Activated naive CD4-positive, alpha-beta T cell treated with anti-CD3 and anti-CD28 coated beads for 36 hours (primary cell): ENCODE data around the gene CFAP43. TPM values are rescaled to one million over a fixed set of nuclear protein-coding genes. Genes with fewer than 3 reads are reported as not detected.

Experiments
- CTCF ChIA-PET: fragments of 350-600 bp; sonication (Branson Sonifier 250); formaldehyde crosslinking; loops from one replicate; lab custom pipeline; 2021; ENCODE audit warnings: antibody characterized with exemption; lab: Charles Lee
- DNase-seq: peaks from one replicate; pipeline ENCODE4 v3.0.0-alpha.2; 2020
- H3K27ac Mint-ChIP-seq: one replicate; pipeline ENCODE4 v1.8.0; 2021; ENCODE audit warnings: mild to moderate bottlenecking, mixed read lengths
- H3K27me3 Mint-ChIP-seq: one replicate; pipeline ENCODE4 v1.8.0; 2021; ENCODE audit warnings: low read depth, mixed read lengths
- H3K36me3 Mint-ChIP-seq: one replicate; pipeline ENCODE4 v1.8.0; 2021; ENCODE audit warnings: low read depth, mixed read lengths
- H3K4me1 Mint-ChIP-seq: one replicate; pipeline ENCODE4 v1.8.0; 2021; ENCODE audit warnings: low read depth, mixed read lengths
- H3K4me3 Mint-ChIP-seq: one replicate; pipeline ENCODE4 v1.8.0; 2021; ENCODE audit warnings: mild to moderate bottlenecking, moderate library complexity, mixed read lengths
- H3K9me3 Mint-ChIP-seq: one replicate; pipeline ENCODE4 v1.8.0; 2021; ENCODE audit warnings: mixed read lengths
- intact Hi-C: fragments of 100-400 bp; cut with micrococcal nuclease; formaldehyde crosslinking; loops from one replicate; pipeline ENCODE4 v1.15.1; 2023
- total RNA-seq, 2 experiments: library from RNA; stranded (reverse); gene quantifications; one replicate each; pipeline ENCODE4 v1.2.3, GENCODE V29; 2021

Gene CFAP43
- total RNA-seq, 2 experiments from 2014 or later = not detected

DNA sequence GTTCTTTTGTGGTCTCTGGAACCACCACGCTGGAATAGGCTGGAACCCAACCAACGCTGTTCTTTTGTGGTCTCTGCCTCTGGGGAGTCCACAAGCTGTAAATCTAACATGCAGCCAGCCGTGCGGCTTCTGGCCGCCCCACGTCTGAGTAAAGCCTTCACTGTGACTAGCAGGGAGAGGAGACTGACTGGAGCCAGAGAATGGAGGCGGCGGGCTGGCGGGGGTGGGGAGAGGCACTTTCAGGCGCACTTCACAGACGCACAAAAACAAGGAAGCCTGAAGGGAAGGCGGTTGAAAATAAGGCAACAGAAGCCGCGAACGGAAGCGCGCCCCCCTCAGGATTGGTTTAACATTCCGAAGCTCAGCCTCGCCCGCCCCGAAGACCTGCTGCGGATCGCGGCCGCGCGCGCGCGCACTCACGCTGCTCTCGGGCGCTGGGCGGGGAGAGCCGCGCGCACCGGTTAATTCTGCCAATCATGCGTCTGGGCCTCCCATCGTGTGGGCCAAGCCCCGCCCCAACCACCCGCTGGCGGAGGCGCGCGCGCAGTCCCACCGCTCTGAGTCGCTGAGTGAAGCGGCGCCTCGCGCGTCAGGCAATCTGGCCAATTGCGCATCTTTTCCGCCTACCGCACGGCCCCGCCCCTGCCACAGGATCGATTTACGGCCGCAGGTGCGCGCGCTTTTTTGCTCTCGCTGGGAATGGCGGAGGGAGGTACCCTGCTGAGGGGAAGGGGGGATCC, 110.5 kb downstream of the CFAP43 start, which contains the start of gene SFR1:
Gene SFR1 (plus strand): TSS at position 687 of the 740 bp plus-strand sequence. CDS start 13 bp downstream, at position 700.
- intact Hi-C loops = loop anchor here (1.0 to 5.0 kb wide), 15 partner anchors 11 to 929 kb away; partner anchors contain the start of genes CFAP43, CFAP58, NT5C2 and SLK
- CTCF ChIA-PET = interaction anchor here (0.7 to 5.1 kb wide), 20 partner anchors 11 to 236 kb away, joined by 3 to 29 read pairs (median 4); partner anchors contain the start of gene SLK
- peak; percentile 99 for DNase-seq

DNA sequence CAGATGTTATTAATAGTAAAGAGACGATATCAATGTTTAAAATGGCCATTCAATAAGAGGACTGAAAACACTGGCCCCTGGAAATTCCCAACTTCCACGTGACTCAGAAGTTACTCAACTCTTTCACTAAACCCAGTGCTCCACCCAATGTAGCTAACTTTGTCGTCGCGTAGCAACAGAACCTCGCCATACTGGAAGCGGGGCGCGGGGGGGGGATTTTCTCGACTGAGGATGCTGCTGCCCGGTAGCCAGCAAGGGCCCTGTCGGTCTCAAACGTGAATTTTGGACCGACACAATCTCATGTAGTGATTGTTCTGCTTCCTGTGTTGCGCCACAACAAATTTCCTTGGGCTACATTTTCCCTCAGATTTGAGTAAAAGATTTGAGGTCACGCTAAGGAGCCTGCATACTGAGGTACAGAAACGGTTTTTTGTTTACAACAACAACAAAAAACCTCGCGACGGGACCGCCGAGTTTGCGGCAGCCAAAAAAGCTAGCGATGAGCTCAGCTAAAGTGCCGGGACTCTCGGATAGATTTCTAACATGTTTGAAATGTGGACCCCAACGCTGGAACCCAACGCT, 111.2 kb downstream of the CFAP43 start:
- Mint-ChIP-seq H3K4me1 (peaks cover 38% of the 10 kb centered on the region), H3K36me3 (peaks cover 14% of the 10 kb centered on the region), H3K4me3 (peak overlapping the region; percentile 90), H3K27me3 (no peaks in the 10 kb centered on the region), H3K9me3 (no peaks in the 10 kb centered on the region), H3K27ac (peak overlapping the region; percentile 97)
- intact Hi-C loops = loop anchor here (1.0 to 5.0 kb wide), 13 partner anchors 11 to 929 kb away; partner anchors contain the start of genes CFAP43, NT5C2, SLK and STN1
- CTCF ChIA-PET = interaction anchor here (0.7 to 5.1 kb wide), 13 partner anchors 11 to 235 kb away, joined by 3 to 29 read pairs (median 6); no protein-coding TSS in a partner anchor
- DNase-seq = peak; percentile 94

More for the DNA sequence above, 110.5 kb downstream of the CFAP43 start, which contains the start of gene SFR1:
- H3K4me1 Mint-ChIP-seq = peaks cover 38% of the 10 kb centered on the region
- peak within 1 kb of the TSS; percentile 97 for H3K27ac Mint-ChIP-seq
- peak within 1 kb of the TSS; percentile 90 for H3K4me3 Mint-ChIP-seq
- H3K36me3 Mint-ChIP-seq = peaks cover 16% of the 10 kb centered on the region
- no peaks in the 10 kb centered on the region for H3K27me3 Mint-ChIP-seq
- no peaks in the 10 kb centered on the region for H3K9me3 Mint-ChIP-seq

DNA sequence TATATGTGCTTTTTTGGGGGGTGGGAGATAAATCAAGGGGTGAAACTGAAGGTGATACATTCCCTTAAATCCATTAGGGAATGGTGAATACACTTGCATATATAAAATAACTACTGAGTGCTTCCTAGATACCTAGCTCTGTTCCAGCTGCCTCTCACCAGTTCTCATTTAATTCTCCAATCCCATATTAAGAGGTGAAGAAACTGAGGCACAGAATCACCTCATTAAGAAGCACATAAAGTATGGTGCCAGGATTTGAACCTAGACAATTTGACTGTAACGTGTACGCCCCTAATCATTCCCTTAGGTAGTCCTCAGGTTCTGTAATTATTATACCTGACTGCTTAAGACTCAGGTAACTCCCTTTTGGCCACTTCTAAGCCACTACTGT, 111.7 kb downstream of the CFAP43 start:
- Mint-ChIP-seq H3K9me3 (no peaks in the 10 kb centered on the region), H3K36me3 (peaks cover 10% of the 10 kb centered on the region), H3K27me3 (no peaks in the 10 kb centered on the region), H3K27ac (peak overlapping the region; percentile 97), H3K4me1 (peaks cover 37% of the 10 kb centered on the region), H3K4me3 (peak overlapping the region; percentile 90)
- intact Hi-C loops = loop anchor here (2.0 to 5.0 kb wide), 5 partner anchors 38 to 928 kb away; partner anchors contain the start of gene NT5C2
- DNase-seq = no peak
- CTCF ChIA-PET = interaction anchor here (0.6 to 5.1 kb wide), 5 partner anchors 22 to 233 kb away, joined by 3 to 29 read pairs (median 4); no protein-coding TSS in a partner anchor

DNA sequence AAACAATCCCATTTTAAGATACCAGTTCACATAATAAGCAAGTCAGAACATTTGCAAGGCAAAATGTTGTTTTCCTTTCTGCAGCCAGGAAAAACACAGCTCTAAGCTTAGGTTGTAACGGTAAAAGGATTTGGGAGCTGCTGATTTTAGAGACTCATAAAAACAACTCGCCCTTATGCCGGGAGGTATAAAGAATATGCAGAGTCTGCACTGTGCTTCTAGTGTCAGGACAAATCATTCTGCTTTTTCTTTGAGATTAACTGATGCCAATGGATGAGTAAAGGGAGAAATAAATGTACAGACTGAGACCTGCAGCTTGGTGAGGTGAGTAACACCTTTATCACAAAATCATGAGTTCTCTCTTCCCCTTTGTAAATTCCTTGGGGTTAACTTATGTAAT, 112.2 kb downstream of the CFAP43 start:
- CTCF ChIA-PET = interaction anchor here (0.6 to 5.1 kb wide), 4 partner anchors 109 to 232 kb away, joined by 3 to 29 read pairs (median 6); no protein-coding TSS in a partner anchor
- Mint-ChIP-seq H3K4me3 (no peak overlapping the region), H3K27me3 (no peaks in the 10 kb centered on the region), H3K9me3 (no peaks in the 10 kb centered on the region), H3K27ac (no peak overlapping the region), H3K36me3 (peaks cover 6% of the 10 kb centered on the region), H3K4me1 (peaks cover 32% of the 10 kb centered on the region)
- intact Hi-C loops = loop anchor here (2.0 to 5.0 kb wide), 5 partner anchors 38 to 928 kb away; partner anchors contain the start of gene NT5C2
- DNase-seq = no peak

DNA sequence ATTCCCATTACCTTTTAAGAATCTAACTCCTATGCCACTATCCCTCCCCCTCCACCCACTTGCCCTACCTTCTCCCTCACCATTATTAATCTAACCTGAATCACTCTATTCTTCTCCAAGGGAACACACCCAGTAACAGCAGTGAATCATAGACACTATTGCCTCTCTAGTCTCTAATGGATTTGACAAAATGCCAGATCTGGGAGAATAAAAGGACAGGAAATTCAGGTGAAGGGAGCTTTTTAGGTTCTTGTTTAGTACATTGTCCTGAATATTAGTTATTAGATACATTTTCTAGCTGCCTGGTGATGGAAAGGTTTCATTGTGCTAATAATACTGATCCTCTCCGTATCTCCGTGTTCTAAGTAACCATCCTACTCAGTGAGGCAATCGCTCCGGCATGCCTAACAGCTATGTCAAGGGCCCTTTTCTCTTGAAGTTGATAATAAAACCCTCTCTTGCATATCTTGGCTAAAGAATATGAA, 114.3 kb downstream of the CFAP43 start:
- CTCF ChIA-PET = no interaction called here
- Mint-ChIP-seq H3K36me3 (no peaks in the 10 kb centered on the region), H3K27me3 (no peaks in the 10 kb centered on the region), H3K4me1 (peaks cover 20% of the 10 kb centered on the region), H3K9me3 (no peaks in the 10 kb centered on the region), H3K4me3 (no peak overlapping the region), H3K27ac (no peak overlapping the region)
- intact Hi-C loops = no loop called here
- no peak for DNase-seq

DNA sequence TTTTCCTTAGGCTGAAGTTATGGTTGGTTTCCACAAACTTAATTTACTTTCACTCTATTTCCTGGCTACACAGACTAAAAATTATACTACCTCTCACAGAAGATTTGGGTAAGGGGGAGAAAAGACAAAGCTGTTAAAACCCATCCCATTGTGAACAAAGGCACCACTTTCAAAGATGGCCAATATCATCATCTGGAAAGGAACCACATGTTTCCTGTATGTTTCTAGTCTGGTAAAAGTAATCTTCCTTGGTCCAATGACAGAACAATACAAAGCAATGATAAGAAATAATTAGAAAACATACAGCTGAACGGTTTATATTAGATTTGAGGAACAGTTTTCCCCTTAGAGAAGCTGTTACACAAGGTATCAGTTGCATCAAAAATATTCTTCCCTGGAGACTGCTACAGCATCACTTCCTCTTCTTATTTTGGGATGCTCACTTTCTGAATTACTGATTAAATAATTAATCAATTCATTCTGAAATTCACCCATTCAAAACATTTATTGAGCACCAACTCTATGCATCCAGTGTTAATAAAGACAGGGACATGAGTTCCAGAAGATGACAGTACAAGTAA, 118.7 kb downstream of the CFAP43 start:
- DNase-seq = no peak
- no peaks in the 10 kb centered on the region for H3K36me3 Mint-ChIP-seq
- intact Hi-C loops = no loop called here
- no peak overlapping the region for H3K4me3 Mint-ChIP-seq
- CTCF ChIA-PET = no interaction called here
- peaks cover 11% of the 10 kb centered on the region for H3K4me1 Mint-ChIP-seq
- H3K27me3 Mint-ChIP-seq = no peaks in the 10 kb centered on the region
- no peak overlapping the region for H3K27ac Mint-ChIP-seq
- no peaks in the 10 kb centered on the region for H3K9me3 Mint-ChIP-seq

DNA sequence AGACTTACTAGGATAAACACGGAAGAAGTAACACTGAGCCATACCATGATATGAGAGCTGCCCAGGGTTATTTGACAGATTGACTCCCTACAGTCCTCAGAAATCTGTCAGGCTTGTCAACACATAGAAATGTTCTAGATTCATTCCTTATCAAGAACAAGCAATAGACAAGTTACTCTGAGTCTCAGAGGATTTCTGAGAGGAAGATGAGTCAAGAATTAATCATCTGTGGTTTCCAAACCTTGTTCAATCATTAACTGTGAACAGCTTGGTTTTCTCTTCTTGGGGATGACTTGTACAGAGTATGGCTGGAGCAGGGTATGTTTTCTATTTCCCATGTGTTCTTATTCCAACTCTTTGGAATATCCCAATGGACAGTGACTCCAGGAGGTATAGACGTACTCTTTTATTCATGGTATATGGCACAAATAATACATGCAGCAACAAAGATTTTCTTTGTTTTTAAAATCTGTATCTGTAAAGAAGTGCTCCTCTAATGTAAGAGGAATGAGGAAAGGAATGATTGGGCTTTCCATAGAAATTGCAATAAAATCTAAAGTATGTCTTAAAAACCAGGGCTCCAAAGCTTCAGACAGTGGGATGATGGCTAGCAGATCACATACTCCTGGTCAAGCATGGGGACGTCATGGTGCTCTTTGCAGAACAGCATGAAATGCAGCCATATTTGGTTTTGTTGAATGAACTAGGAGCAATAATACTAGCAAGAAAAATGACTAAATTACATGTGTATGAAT, 122.1 kb downstream of the CFAP43 start:
- CTCF ChIA-PET = interaction anchor here (0.8 kb wide), 1 partner anchor 11 kb away, joined by 3 read pairs; no protein-coding TSS in a partner anchor
- Mint-ChIP-seq H3K4me1 (peaks cover 9% of the 10 kb centered on the region), H3K4me3 (no peak overlapping the region), H3K27me3 (no peaks in the 10 kb centered on the region), H3K27ac (peak overlapping the region; percentile 39), H3K36me3 (no peaks in the 10 kb centered on the region), H3K9me3 (no peaks in the 10 kb centered on the region)
- no peak for DNase-seq
- intact Hi-C loops = loop anchor here (1.0 kb wide), 1 partner anchor 11 kb away; no protein-coding TSS in a partner anchor

DNA sequence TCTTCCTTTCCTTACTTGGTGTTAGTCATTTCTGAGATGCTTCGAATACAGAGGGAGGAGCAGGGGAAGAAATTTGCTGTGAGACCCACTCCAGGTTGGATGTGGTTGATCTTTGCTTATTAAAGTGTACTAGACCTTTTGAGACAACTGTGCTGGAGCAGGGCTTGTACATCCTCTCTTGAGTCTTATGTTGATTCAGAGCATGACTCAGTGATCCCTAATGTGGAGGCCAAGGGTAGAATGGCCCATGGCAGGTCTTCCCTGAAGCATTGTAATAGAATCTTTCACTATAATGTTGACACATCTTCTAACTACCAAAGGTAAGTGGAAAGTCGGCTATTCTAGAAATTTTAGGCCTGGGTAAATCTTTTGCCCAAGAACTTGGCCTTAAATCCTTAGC, 127.2 kb downstream of the CFAP43 start:
- Mint-ChIP-seq H3K27ac (no peak overlapping the region), H3K27me3 (no peaks in the 10 kb centered on the region), H3K4me3 (no peak overlapping the region), H3K36me3 (no peaks in the 10 kb centered on the region), H3K9me3 (no peaks in the 10 kb centered on the region), H3K4me1 (peaks cover 13% of the 10 kb centered on the region)
- CTCF ChIA-PET = interaction anchor here (0.7 kb wide), 1 partner anchor 18 kb away, joined by 3 read pairs; no protein-coding TSS in a partner anchor
- intact Hi-C loops = no loop called here
- peak; percentile 14 for DNase-seq

DNA sequence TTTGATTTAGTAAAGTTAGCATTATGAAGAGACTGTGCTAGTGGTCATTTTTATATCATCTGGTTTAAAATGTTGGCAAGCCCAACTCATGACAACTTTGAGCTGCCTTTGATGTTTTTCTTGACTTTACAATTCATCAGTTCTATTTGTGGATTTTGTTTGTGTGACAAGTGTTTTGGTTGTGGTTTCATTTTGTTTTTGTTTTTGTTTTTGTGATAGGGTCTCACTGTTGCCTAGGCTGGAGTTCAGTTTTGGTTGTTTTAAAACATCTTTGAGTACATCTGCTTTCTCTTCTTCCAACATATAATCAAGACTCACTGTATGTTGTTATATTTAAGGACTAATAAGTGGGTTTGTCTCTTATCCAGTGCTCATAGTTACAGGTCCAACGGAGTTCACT, 127.7 kb downstream of the CFAP43 start:
- Mint-ChIP-seq H3K27ac (no peak overlapping the region), H3K4me1 (peaks cover 9% of the 10 kb centered on the region), H3K9me3 (no peaks in the 10 kb centered on the region), H3K36me3 (no peaks in the 10 kb centered on the region), H3K4me3 (no peak overlapping the region), H3K27me3 (no peaks in the 10 kb centered on the region)
- intact Hi-C loops = no loop called here
- CTCF ChIA-PET = interaction anchor here (0.7 kb wide), 1 partner anchor 18 kb away, joined by 3 read pairs; no protein-coding TSS in a partner anchor
- no peak for DNase-seq

DNA sequence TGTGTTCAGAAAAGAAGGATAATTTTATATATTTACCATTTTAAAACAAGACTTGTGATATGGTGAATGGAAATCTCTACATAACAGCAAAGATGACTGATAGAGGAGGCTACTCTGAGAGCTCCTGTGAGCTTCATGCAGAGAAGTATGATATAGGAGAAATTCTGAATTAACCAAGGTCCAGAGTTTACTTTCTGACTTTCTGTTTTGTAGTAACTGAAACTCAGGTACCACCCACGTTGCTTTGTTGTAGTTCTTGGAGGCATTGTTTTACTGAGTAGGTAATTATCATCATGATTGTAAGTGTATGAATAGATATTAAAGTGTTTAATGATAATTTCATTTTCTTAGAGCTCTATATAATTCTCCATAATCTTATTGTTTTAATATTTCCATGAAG, 128.2 kb downstream of the CFAP43 start:
- Mint-ChIP-seq H3K4me1 (peaks cover 9% of the 10 kb centered on the region), H3K4me3 (no peak overlapping the region), H3K36me3 (no peaks in the 10 kb centered on the region), H3K27me3 (no peaks in the 10 kb centered on the region), H3K9me3 (no peaks in the 10 kb centered on the region), H3K27ac (no peak overlapping the region)
- CTCF ChIA-PET = interaction anchor here (0.7 kb wide), 1 partner anchor 19 kb away, joined by 3 read pairs; no protein-coding TSS in a partner anchor
- intact Hi-C loops = no loop called here
- DNase-seq = no peak

DNA sequence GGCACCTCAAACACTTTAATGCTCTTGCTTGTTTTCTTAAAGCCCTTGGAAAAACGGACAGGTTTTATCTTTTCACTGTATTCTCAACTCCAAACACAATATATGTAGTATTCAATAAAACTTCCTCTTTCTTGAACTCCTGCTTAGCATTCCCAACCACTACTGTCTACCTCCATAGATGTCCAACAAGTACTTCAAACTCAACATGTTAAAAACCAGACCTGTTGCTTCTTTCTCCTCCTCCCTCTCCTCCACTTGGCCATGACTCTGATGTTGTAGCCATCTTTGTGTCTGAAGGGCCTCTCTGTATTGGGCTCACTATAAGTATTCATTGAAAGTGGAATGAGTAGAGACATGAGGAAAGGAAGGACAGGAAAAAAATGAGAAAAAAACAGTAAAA, 130.3 kb downstream of the CFAP43 start:
- DNase-seq = no peak
- Mint-ChIP-seq H3K4me3 (no peak overlapping the region), H3K36me3 (no peaks in the 10 kb centered on the region), H3K4me1 (peaks cover 9% of the 10 kb centered on the region), H3K27me3 (no peaks in the 10 kb centered on the region), H3K9me3 (no peaks in the 10 kb centered on the region), H3K27ac (no peak overlapping the region)
- CTCF ChIA-PET = no interaction called here
- intact Hi-C loops = loop anchor here (1.0 kb wide), 1 partner anchor 8 kb away; no protein-coding TSS in a partner anchor
